Fibroblast of lung (primary cell): ENCODE measurements around the gene SLC6A1. TPM values are rescaled to one million over a fixed set of nuclear protein-coding genes. Genes with fewer than 3 reads are reported as not detected.

Source experiments
- DNase-seq, 2 donors: peaks; one replicate each; pipeline versions ENCODE4 v3.0.0 to v3.0.0-alpha.2; 2010; ENCODE audit warnings: low read depth in 2 of 2
- H2AFZ ChIP-seq: 2 replicates; pipeline ENCODE4 v1.5.1; 2012; ENCODE audit warnings: low read length, control low read depth, inconsistent platforms
- H3K27ac ChIP-seq: 2 replicates; pipeline ENCODE4 v1.5.1; 2011; ENCODE audit warnings: low read length, control low read depth; ENCODE audit not compliant: insufficient read depth
- H3K27me3 ChIP-seq: 2 replicates; pipeline ENCODE4 v1.5.1; 2011; ENCODE audit warnings: mild to moderate bottlenecking, low read length; ENCODE audit not compliant: control insufficient read depth, insufficient read depth
- H3K36me3 ChIP-seq: 2 replicates; pipeline ENCODE4 v1.5.1; 2011; ENCODE audit warnings: low read length; ENCODE audit not compliant: control insufficient read depth, insufficient read depth
- H3K4me1 ChIP-seq: 2 replicates; pipeline ENCODE4 v1.5.1; 2011; ENCODE audit warnings: low read length; ENCODE audit not compliant: control insufficient read depth, insufficient read depth; ENCODE audit errors: extremely low read depth
- H3K4me2 ChIP-seq: 2 replicates; pipeline ENCODE4 v1.5.1; 2011; ENCODE audit warnings: low read length, control low read depth; ENCODE audit not compliant: insufficient read depth; ENCODE audit errors: extremely low read depth
- H3K4me3 ChIP-seq, 4 experiments: fragments of 200-600 bp in 1 of 4; sonication (generic) in 1 of 4; replicated peaks in 1 of 4; 2 replicates each; pipeline ENCODE4 v1.5.1; 2011 to 2016; ENCODE audit warnings: low read length in 4 of 4, low read depth in 3 of 4, mild to moderate bottlenecking in 3 of 4, control low read depth in 2 of 4, inconsistent platforms in 1 of 4, mixed read lengths in 1 of 4; ENCODE audit not compliant: insufficient read depth in 1 of 4; ENCODE audit errors: control extremely low read depth in 1 of 4
- H3K79me2 ChIP-seq: 2 replicates; pipeline ENCODE4 v1.5.1; 2012; ENCODE audit warnings: mild to moderate bottlenecking, low read length, inconsistent platforms; ENCODE audit not compliant: control insufficient read depth, insufficient read depth
- H3K9ac ChIP-seq: 2 replicates; pipeline ENCODE4 v1.5.1; 2011; ENCODE audit warnings: mild to moderate bottlenecking, low read length, control low read depth; ENCODE audit not compliant: insufficient read depth
- H3K9me3 ChIP-seq: 2 replicates; pipeline ENCODE4 v1.5.1; 2012; ENCODE audit warnings: low read depth, low read length; ENCODE audit not compliant: control insufficient read depth, insufficient read depth
- H4K20me1 ChIP-seq: 2 replicates; pipeline ENCODE4 v1.5.1; 2011; ENCODE audit warnings: low read length; ENCODE audit not compliant: control insufficient read depth, insufficient read depth; ENCODE audit errors: extremely low read depth
- CTCF ChIP-seq, 2 donors: IDR thresholded peaks in 1 of 2; conservative IDR thresholded peaks in 1 of 2; 1 replicate in 1 of 2; 2 replicates in 1 of 2; pipeline ENCODE4 v1.5.1; 2011 to 2012; ENCODE audit warnings: low read length in 2 of 2, control low read depth in 1 of 2, inconsistent platforms in 1 of 2, low read depth in 1 of 2, mild to moderate bottlenecking in 1 of 2
- EZH2 ChIP-seq: IDR thresholded peaks from 2 replicates; pipeline ENCODE4 v1.5.1; 2012; ENCODE audit warnings: low read length, control low read depth, mild to moderate bottlenecking; ENCODE audit errors: missing control alignments
- polyA plus RNA-seq, 2 donors: library from polyadenylated mRNA; depleted of rRNA in 1 of 2; stranded (reverse) in 1 of 2; unstranded in 1 of 2; fragments of >200 nt; gene quantifications; 2 replicates each; pipeline ENCODE4 v1.2.1, GENCODE V29; 2011 to 2012; ENCODE audit warnings: missing spikeins in 1 of 2
- total RNA-seq: library from RNA; depleted of rRNA; stranded (reverse); fragments of >200 nt; gene quantifications from 2 replicates; pipeline ENCODE4 v1.2.1, GENCODE V29; 2014

SLC6A1 gene
- total and polyA plus RNA-seq, 2 donors (not counting 1 experiment from before 2014, with no cell fraction given), result not detected

GRCh38 chr3:11080492-11080891, 87.9 kb downstream of the SLC6A1 start:
- Histone ChIP-seq H3K4me2 (no peak overlapping the region), H3K36me3 (no peaks in the 10 kb centered on the region), H2AFZ (no peak overlapping the region), H3K79me2 (no peaks in the 10 kb centered on the region), H3K4me3 (no peak overlapping the region), H4K20me1 (no peaks in the 10 kb centered on the region), H3K4me1 (no peaks in the 10 kb centered on the region), H3K27me3 (peaks cover 2% of the 10 kb centered on the region), H3K27ac (no peak overlapping the region), H3K9ac (no peak overlapping the region), H3K9me3 (no peaks in the 10 kb centered on the region)
- TF ChIP-seq EZH2, result no peak
- TF ChIP-seq CTCF (conservative IDR thresholded peaks at IDR 0.05 in 1 of 2, IDR thresholded peaks at IDR 0.05 in 1 of 2; ENCODE audit: low read depth in 1 of 2, low read length in 2 of 2), result no peak
- DNase-seq, result no peak

GRCh38 chr3:11084098-11084497, 91.5 kb downstream of the SLC6A1 start:
- H3K4me1 ChIP-seq, result peaks cover 2% of the 10 kb centered on the region
- peaks cover 2% of the 10 kb centered on the region for H3K27me3 ChIP-seq
- H3K4me3 ChIP-seq, result no peak overlapping the region
- no peaks in the 10 kb centered on the region for H3K79me2 ChIP-seq
- no peak overlapping the region for H3K4me2 ChIP-seq
- no peaks in the 10 kb centered on the region for H3K9me3 ChIP-seq
- H4K20me1 ChIP-seq, result no peaks in the 10 kb centered on the region
- H2AFZ ChIP-seq, result no peak overlapping the region
- no peak overlapping the region for H3K9ac ChIP-seq
- H3K27ac ChIP-seq, result no peak overlapping the region
- TF ChIP-seq CTCF (conservative IDR thresholded peaks at IDR 0.05 in 1 of 2, IDR thresholded peaks at IDR 0.05 in 1 of 2; ENCODE audit: low read depth in 1 of 2, low read length in 2 of 2) (no peak), EZH2 (no peak)
- H3K36me3 ChIP-seq, result no peaks in the 10 kb centered on the region
- no peak for DNase-seq

- H3K4me2 ChIP-seq, result no peak overlapping the region
- no peak overlapping the region for H2AFZ ChIP-seq
- TF ChIP-seq EZH2 (no peak), CTCF (conservative IDR thresholded peaks at IDR 0.05 in 1 of 2, IDR thresholded peaks at IDR 0.05 in 1 of 2; ENCODE audit: low read depth in 1 of 2, low read length in 2 of 2) (no peak)
- peaks cover 2% of the 10 kb centered on the region for H3K27me3 ChIP-seq
- no peak overlapping the region for H3K27ac ChIP-seq
- no peak overlapping the region for H3K9ac ChIP-seq
- H3K79me2 ChIP-seq, result no peaks in the 10 kb centered on the region
- no peak overlapping the region for H3K4me3 ChIP-seq
- H3K36me3 ChIP-seq, result no peaks in the 10 kb centered on the region
- no peaks in the 10 kb centered on the region for H4K20me1 ChIP-seq
- peaks cover 2% of the 10 kb centered on the region for H3K4me1 ChIP-seq
- no peaks in the 10 kb centered on the region for H3K9me3 ChIP-seq
- DNase-seq, result no peak
These were observed 92.1 kb downstream of the SLC6A1 start for GRCh38 chr3:11084677-11085076.
